Common myeloid progenitor, CD34-positive (primary cell): ENCODE results near the gene PRR13.
"Not testable (repeated sequence)": the region's sequence is repeated elsewhere in the genome, so short reads cannot be mapped to it uniquely, and the experiment has no call there.

Experiments used
- CTCF ChIA-PET: fragments of 350-600 bp; sonication (Branson Sonifier 250); formaldehyde crosslinking; loops from one replicate; lab custom pipeline; 2021; ENCODE audit warnings: antibody characterized with exemption; lab: Charles Lee
- POLR2A ChIA-PET: fragments of 350-600 bp; sonication (Branson Sonifier 250); formaldehyde crosslinking; loops from one replicate; lab custom pipeline; 2021; ENCODE audit warnings: antibody characterized with exemption; lab: Charles Lee
- DNase-seq, 3 donors: peaks; one replicate each; pipeline versions ENCODE4 v3.0.0 to v3.0.0-alpha.2; 2013
- H3K27ac ChIP-seq, 2 experiments: 1 replicate in 1 of 2; 2 replicates in 1 of 2; pipeline ENCODE4 v1.7.0; 2013; ENCODE audit warnings: inconsistent platforms in 2 of 2, low read length in 2 of 2, mild to moderate bottlenecking in 2 of 2, low read depth in 1 of 2, moderate library complexity in 1 of 2; ENCODE audit not compliant: severe bottlenecking in 2 of 2, insufficient read depth in 1 of 2, poor library complexity in 1 of 2
- H3K27me3 ChIP-seq, 5 experiments: replicated peaks in 2 of 5; 1 replicate in 3 of 5; 2 replicates in 2 of 5; pipeline versions ENCODE4 v1.6.1 to v1.7.0; 2013; ENCODE audit warnings: low read length in 4 of 5, mild to moderate bottlenecking in 2 of 5, moderate library complexity in 2 of 5, inconsistent platforms in 1 of 5; ENCODE audit not compliant: insufficient read depth in 5 of 5, control insufficient read depth in 4 of 5
- H3K36me3 ChIP-seq, 4 experiments: 1 replicate in 2 of 4; 2 replicates in 2 of 4; pipeline versions ENCODE4 v1.6.1 to v1.7.0; 2013; ENCODE audit warnings: low read length in 3 of 4, control low read depth in 1 of 4, mild to moderate bottlenecking in 1 of 4; ENCODE audit not compliant: control insufficient read depth in 4 of 4, insufficient read depth in 4 of 4
- H3K4me1 ChIP-seq, 4 experiments: 1 replicate in 3 of 4; 2 replicates in 1 of 4; pipeline versions ENCODE4 v1.6.1 to v1.7.1; 2013; ENCODE audit warnings: low read length in 3 of 4, mild to moderate bottlenecking in 3 of 4, control low read depth in 1 of 4, inconsistent platforms in 1 of 4, moderate library complexity in 1 of 4; ENCODE audit not compliant: control insufficient read depth in 4 of 4, insufficient read depth in 4 of 4; ENCODE audit errors: control extremely low read depth in 1 of 4
- H3K4me3 ChIP-seq, 7 experiments: 1 replicate in 4 of 7; 2 replicates in 3 of 7; pipeline versions ENCODE4 v1.5.1 to v1.7.0; 2013; ENCODE audit warnings: mild to moderate bottlenecking in 7 of 7, low read length in 6 of 7, moderate library complexity in 6 of 7, inconsistent platforms in 2 of 7, low read depth in 2 of 7, control low read depth in 1 of 7; ENCODE audit not compliant: insufficient read depth in 4 of 7, control insufficient read depth in 1 of 7; ENCODE audit errors: extremely low read depth in 1 of 7
- H3K9me3 ChIP-seq, 5 experiments: 1 replicate in 4 of 5; 2 replicates in 1 of 5; pipeline versions ENCODE4 v1.6.1 to v1.7.1; 2013; ENCODE audit warnings: low read length in 4 of 5, mild to moderate bottlenecking in 2 of 5, inconsistent platforms in 1 of 5, low read depth in 1 of 5, moderate library complexity in 1 of 5; ENCODE audit not compliant: control insufficient read depth in 4 of 5, insufficient read depth in 2 of 5; ENCODE audit errors: control extremely low read depth in 1 of 5
- WGBS: methylation state at CpG from one replicate; pipeline ENCODE4 v1.1.5; 2013; ENCODE audit not compliant: insufficient coverage; 5-methylcytosine and 5-hydroxymethylcytosine counted together

The PRR13 gene

DNA sequence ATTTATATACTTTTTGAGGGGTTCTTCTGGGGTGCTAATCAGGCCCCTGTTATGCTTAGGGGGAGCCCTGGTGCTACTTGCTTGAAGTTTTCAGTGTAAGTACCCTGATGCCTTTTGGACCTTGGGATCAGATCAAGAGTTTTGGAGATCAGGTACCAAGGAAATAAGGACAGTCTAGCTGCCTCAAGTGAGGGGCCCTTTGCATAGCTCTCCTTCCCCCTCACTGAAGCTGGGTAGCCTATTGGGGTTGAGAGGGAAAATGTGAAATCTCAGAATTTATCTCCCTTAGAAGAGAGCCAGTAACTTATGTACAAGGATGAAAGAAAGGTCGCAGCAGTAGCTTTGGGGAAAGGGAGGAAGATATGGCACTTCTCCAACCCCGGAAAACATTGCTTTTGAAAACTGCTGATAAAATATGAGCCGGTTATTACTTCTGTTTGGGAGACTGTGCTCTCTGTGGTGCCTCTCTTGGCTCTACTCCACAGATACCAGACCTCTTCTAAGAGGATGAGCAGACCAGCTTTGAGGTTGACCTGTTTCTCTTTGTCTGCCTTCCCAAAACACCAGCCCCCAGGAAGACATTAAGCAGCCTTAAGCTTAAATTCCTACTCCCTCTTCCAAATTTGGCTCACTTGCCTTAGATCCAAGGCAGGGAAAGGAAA, 26.6 kb upstream of the PRR13 start:
- no peaks in the 10 kb centered on the region for H3K27me3 ChIP-seq
- WGBS = 51% methylated on average over 3 of the region's 3 CpGs
- peak overlapping the region in 1 of 2 experiments; percentile 3 for H3K27ac ChIP-seq
- H3K9me3 ChIP-seq = no peaks in the 10 kb centered on the region
- ChIA-PET CTCF (interaction anchor here (0.7 to 2.5 kb wide), 13 partner anchors 10 to 203 kb away, joined by 3 to 16 read pairs (median 4); partner anchors contain the start of gene AAAS), POLR2A (no interaction called here)
- peaks cover 17 to 30% (median 23%) of the 10 kb centered on the region in 4 experiments for H3K36me3 ChIP-seq
- H3K4me1 ChIP-seq = peaks cover 0 to 48% (median 31%) of the 10 kb centered on the region in 4 experiments
- no peak for DNase-seq
- H3K4me3 ChIP-seq = no peak overlapping the region

DNA sequence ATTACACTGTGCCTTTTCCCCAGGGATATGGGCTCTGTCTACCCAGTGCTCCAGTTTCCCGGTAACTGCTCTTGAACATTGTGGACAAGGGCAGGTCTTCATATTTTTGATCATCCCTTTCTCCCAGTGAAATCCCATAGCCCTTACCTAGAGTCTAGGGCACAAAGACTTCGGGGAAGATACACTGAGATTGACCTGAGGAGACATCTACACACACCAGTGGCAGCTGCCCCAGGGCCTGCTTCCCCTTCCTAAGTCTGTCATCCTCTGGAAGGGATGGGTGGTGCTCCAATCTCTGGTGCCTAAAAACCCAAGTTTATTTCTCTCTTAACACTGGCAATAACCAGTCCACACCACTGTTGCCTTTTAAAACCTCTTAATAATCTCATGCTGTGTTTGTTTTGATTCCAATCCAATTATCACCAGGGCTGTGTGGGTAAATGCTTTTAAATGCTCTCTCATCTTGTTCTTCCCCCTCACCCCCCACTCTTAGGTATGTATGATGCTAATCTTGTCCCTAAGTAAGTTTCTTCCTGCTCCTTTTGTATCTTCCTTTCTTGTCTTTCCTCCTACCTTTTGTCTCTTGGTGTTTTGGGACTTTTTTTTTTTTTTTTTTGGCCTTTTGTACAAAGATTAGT, 25.7 kb upstream of the PRR13 start:
- DNase-seq, H3K27me3 ChIP-seq, POLR2A ChIA-PET, H3K9me3 ChIP-seq, H3K4me3 ChIP-seq, H3K27ac ChIP-seq: not testable (repeated sequence)
- CTCF ChIA-PET = interaction anchor here (0.8 to 2.6 kb wide), 10 partner anchors 9 to 204 kb away, joined by 3 to 16 read pairs (median 4); partner anchors contain the start of gene SP1
- WGBS = 100% methylated on average over 1 of the region's 2 CpGs
- Histone ChIP-seq H3K4me1 (peaks cover 0 to 48% (median 31%) of the 10 kb centered on the region in 4 experiments), H3K36me3 (peaks cover 12 to 26% (median 17%) of the 10 kb centered on the region in 4 experiments)

DNA sequence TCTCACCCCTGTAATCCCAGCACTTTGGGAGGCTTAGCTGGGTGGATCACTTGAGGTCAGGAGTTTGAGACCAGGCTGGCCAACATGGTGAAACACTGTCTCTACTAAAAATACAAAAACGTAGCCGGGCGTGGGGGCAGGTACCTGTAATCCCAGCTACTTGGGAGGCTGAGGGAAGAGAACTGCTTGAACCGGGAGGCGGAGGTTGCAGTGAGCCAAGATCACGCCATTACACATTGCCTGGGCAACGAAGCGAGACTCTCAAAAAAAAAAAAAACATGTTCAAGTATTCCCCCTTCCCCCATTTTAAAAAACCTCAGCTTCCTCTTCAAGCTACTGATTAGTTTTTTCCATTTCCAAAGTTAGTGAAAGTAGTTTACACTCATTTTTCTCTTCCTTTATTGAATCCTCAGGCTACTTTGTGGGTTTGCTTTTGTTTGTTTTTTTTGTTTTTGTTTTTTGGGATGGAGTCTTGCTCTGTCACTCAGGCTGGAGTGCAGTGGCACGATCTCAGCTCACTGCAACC, 24.2 kb upstream of the PRR13 start:
- Histone ChIP-seq H3K36me3 (peaks cover 0 to 13% (median 7%) of the 10 kb centered on the region in 4 experiments), H3K4me3 (peak overlapping the region in 2 of 7 experiments; percentile 25 to 48), H3K4me1 (peaks cover 0 to 44% (median 27%) of the 10 kb centered on the region in 4 experiments), H3K27ac (peak overlapping the region in 1 of 2 experiments; percentile 14)
- peak; percentile 75 to 88 (median 88) for DNase-seq
- POLR2A ChIA-PET = interaction anchor here (0.6 to 1.0 kb wide), 5 partner anchors 24 to 118 kb away, joined by 3 to 5 read pairs (median 4); partner anchors contain the start of gene PRR13
- not testable (repeated sequence) for H3K9me3 ChIP-seq, H3K27me3 ChIP-seq
- CTCF ChIA-PET = interaction anchor here (0.6 to 2.7 kb wide), 15 partner anchors 13 to 873 kb away, joined by 3 to 17 read pairs (median 4); partner anchors contain the start of gene SP1
- WGBS = 85% methylated on average over 3 of the region's 9 CpGs

DNA sequence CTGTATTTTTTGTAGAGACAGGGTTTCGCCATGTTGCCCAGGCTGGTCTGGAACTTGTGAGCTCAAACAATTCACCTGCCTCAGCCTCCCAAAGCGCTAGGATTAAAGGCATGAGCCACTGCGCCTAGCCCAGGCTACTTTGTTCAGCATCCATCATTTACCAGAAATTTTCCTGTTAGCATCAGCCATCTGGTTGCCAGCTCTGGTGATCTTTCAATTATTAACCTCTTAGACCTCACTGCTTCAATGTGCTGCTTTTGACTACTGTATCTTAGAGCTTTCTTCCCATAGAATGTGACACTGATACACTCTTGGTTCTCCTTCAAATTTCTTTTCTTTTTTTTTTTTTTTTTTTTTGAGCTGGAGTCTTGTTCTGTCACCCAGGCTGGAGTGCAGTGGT, 23.3 kb upstream of the PRR13 start:
- Histone ChIP-seq H3K9me3 (no peaks in the 10 kb centered on the region), H3K4me3 (no peak overlapping the region), H3K27me3 (no peaks in the 10 kb centered on the region), H3K4me1 (peaks cover 0 to 38% (median 25%) of the 10 kb centered on the region in 4 experiments), H3K27ac (no peak overlapping the region), H3K36me3 (peaks cover 0 to 9% (median 4%) of the 10 kb centered on the region in 4 experiments)
- no peak for DNase-seq
- WGBS = 94% methylated on average over 3 of the region's 3 CpGs
- ChIA-PET POLR2A (interaction anchor here (0.6 to 1.0 kb wide), 2 partner anchors 24 to 45 kb away, joined by 3 to 4 read pairs; partner anchors contain the start of gene PRR13), CTCF (interaction anchor here (0.7 to 2.7 kb wide), 11 partner anchors 28 to 94 kb away, joined by 3 to 17 read pairs (median 5); partner anchors contain the start of gene SP1)

DNA sequence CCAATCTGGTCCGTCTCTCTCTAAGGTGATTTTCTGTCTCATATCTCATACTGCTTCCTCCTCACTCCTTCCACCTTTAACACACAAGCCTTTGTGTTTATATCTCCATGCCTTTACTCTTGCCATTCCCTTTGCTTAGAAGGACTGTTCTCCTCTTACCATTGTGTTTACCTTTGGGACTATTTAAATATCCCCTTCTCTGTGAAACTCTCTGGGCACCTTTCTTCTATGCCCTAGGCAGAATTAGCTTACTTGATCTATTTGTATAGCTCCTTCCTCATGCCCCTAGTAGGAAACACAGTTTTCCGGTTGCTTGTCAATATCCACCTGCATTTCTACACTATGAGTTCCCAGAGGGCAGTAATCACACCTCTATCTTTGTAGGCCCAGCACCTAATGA, 21.8 kb upstream of the PRR13 start:
- DNase-seq = no peak
- H3K4me3 ChIP-seq = no peak overlapping the region
- POLR2A ChIA-PET = no interaction called here
- H3K9me3 ChIP-seq = no peaks in the 10 kb centered on the region
- peaks cover 0 to 34% (median 24%) of the 10 kb centered on the region in 4 experiments for H3K4me1 ChIP-seq
- CTCF ChIA-PET = interaction anchor here (0.7 to 7.6 kb wide), 7 partner anchors 8 to 108 kb away, joined by 3 to 138 read pairs (median 20); no protein-coding TSS in a partner anchor
- H3K27ac ChIP-seq = no peak overlapping the region
- H3K27me3 ChIP-seq = no peaks in the 10 kb centered on the region
- H3K36me3 ChIP-seq = no peaks in the 10 kb centered on the region
- 90% methylated on average over 2 of the region's 2 CpGs for WGBS

DNA sequence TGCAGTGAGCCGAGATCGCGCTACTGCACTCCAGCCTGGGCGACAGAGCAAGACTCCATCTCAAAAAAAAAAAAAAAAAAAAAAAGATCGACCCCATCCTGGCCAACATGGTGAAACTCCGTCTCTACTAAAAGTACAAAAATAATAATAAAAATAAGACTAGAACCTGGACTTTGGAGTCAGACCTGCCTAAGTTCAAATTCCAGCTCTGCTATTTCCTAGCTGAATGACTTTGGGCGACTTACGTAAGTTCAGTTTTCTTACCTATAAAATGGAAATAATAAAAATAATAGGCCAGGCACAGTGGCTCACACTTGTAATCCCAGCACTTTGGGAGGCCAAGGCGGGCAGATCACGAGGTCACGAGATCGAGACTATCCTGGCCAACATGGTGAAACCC, 19.3 kb upstream of the PRR13 start:
- CTCF ChIA-PET = interaction anchor here (0.8 to 7.6 kb wide), 15 partner anchors 9 to 98 kb away, joined by 3 to 138 read pairs (median 4); no protein-coding TSS in a partner anchor
- H3K27ac ChIP-seq, H3K9me3 ChIP-seq, H3K4me3 ChIP-seq, H3K27me3 ChIP-seq, DNase-seq, H3K36me3 ChIP-seq: not testable (repeated sequence)
- POLR2A ChIA-PET = interaction anchor here (1.1 kb wide), 1 partner anchor 70 kb away, joined by 3 read pairs; no protein-coding TSS in a partner anchor
- peaks cover 0 to 23% (median 15%) of the 10 kb centered on the region in 4 experiments for H3K4me1 ChIP-seq
- 100% methylated on average over 2 of the region's 12 CpGs for WGBS
